ENCODE measurements around the gene GSTO1.
"Not testable (repeated sequence)": the region's sequence is repeated elsewhere in the genome, so short reads cannot be mapped to it uniquely, and the experiment has no call there.

The GSTO1 gene

GRCh38 chr10:104233817-104234216 is 20.9 kb upstream of the GSTO1 start:
- Histone ChIP-seq H3K36me3 (ENCODE audit: insufficient read depth, low read length) (no peaks in the 10 kb centered on the region), H3K9me3 (ENCODE audit: insufficient read depth, low read depth, low read length) (peaks cover 14% of the 10 kb centered on the region), H3K27me3 (ENCODE audit: insufficient read depth, low read length) (peaks cover 6% of the 10 kb centered on the region), H3K27ac (ENCODE audit: low read depth, low read length) (no peak overlapping the region), H3K4me1 (ENCODE audit: insufficient read depth, low read length) (peaks cover 6% of the 10 kb centered on the region; the same call in 1 of the 2 replicates), H3K9ac (ENCODE audit: low read depth, low read length) (no peak overlapping the region), H3K4me3 (ENCODE audit: low read length) (no peak overlapping the region)
- 100% methylated on average over 1 of the region's 1 CpG for WGBS

DNA sequence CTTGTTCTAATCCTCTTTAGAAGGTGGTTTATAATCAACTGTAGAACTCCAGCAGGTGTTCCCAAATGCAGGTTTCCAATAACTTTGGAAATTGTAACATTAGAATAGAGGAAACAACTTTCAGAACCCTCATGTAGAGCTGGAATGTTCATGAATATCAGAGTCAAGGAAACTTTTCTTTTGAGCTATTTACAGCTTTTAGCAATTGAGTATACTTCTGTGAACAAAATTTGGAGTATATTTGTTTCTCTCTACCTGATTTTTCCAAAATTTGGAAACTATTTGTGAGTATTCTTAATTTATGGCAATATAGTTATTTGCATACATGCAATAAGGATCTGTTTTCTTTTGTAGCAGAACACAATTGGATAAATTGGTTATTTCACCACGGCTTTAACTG is 19.8 kb upstream of the GSTO1 start:
- peaks cover 14% of the 10 kb centered on the region for H3K9me3 ChIP-seq (ENCODE audit: insufficient read depth, low read depth, low read length)
- no peak overlapping the region for H3K27ac ChIP-seq (ENCODE audit: low read depth, low read length)
- no peak overlapping the region for H3K4me3 ChIP-seq (ENCODE audit: low read length)
- WGBS, result 83% methylated on average over 1 of the region's 1 CpG
- H3K27me3 ChIP-seq (ENCODE audit: insufficient read depth, low read length), result peaks cover 6% of the 10 kb centered on the region
- H3K4me1 ChIP-seq (ENCODE audit: insufficient read depth, low read length), result peaks cover 6% of the 10 kb centered on the region; the same call in 1 of the 2 replicates
- no peaks in the 10 kb centered on the region for H3K36me3 ChIP-seq (ENCODE audit: insufficient read depth, low read length)
- no peak overlapping the region for H3K9ac ChIP-seq (ENCODE audit: low read depth, low read length)

GRCh38 chr10:104235801-104236200 is 18.9 kb upstream of the GSTO1 start:
- 90% methylated on average over 3 of the region's 3 CpGs for WGBS
- Histone ChIP-seq H3K4me1 (ENCODE audit: insufficient read depth, low read length) (peaks cover 6% of the 10 kb centered on the region; the same call in 1 of the 2 replicates), H3K27ac (ENCODE audit: low read depth, low read length) (no peak overlapping the region)

DNA sequence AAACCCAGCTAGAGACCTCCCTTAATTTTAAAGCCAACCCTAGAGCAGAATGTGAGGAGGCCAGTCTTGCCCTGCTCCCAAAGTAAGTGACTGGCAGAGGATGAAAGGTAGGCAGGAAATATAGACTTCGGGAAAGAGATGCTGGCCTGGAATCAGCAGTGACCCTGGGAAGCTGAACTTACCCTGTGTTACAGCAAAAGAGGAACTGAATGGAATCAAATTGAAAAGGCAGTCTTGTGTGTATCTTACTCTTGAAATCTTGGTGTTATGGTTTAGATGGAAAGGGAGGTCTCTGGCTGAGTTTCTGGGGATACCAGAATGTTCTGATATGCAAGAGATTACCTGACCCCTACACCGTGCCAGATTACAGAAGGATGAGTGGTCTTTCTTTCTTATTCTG is 14.6 kb upstream of the GSTO1 start:
- H3K4me3 ChIP-seq (ENCODE audit: low read length), result no peak overlapping the region
- no peaks in the 10 kb centered on the region for H3K4me1 ChIP-seq (ENCODE audit: insufficient read depth, low read length)
- H3K36me3 ChIP-seq (ENCODE audit: insufficient read depth, low read length), result no peaks in the 10 kb centered on the region

More at GRCh38 chr10:104235801-104236200, 18.9 kb upstream of the GSTO1 start:
- no peak overlapping the region for H3K4me3 ChIP-seq (ENCODE audit: low read length)
- peaks cover 6% of the 10 kb centered on the region for H3K27me3 ChIP-seq (ENCODE audit: insufficient read depth, low read length)
- peaks cover 14% of the 10 kb centered on the region for H3K9me3 ChIP-seq (ENCODE audit: insufficient read depth, low read depth, low read length)
- H3K9ac ChIP-seq (ENCODE audit: low read depth, low read length), result no peak overlapping the region
- H3K36me3 ChIP-seq (ENCODE audit: insufficient read depth, low read length), result no peaks in the 10 kb centered on the region

GRCh38 chr10:104242545-104242944 is 12.1 kb upstream of the GSTO1 start:
- peaks cover 3% of the 10 kb centered on the region; the same call in 1 of the 2 replicates for H3K9me3 ChIP-seq (ENCODE audit: insufficient read depth, low read depth, low read length)
- no peak overlapping the region for H3K9ac ChIP-seq (ENCODE audit: low read depth, low read length)
- no peaks in the 10 kb centered on the region for H3K36me3 ChIP-seq (ENCODE audit: insufficient read depth, low read length)
- H3K4me1 ChIP-seq (ENCODE audit: insufficient read depth, low read length), result no peaks in the 10 kb centered on the region
- H3K27me3 ChIP-seq (ENCODE audit: insufficient read depth, low read length), result no peaks in the 10 kb centered on the region
- H3K4me3 ChIP-seq (ENCODE audit: low read length), result no peak overlapping the region
- no peak overlapping the region for H3K27ac ChIP-seq (ENCODE audit: low read depth, low read length)

More for the DNA sequence above, 14.6 kb upstream of the GSTO1 start:
- no peak overlapping the region for H3K27ac ChIP-seq (ENCODE audit: low read depth, low read length)
- no peaks in the 10 kb centered on the region for H3K27me3 ChIP-seq (ENCODE audit: insufficient read depth, low read length)
- WGBS, result 87% methylated on average over 2 of the region's 2 CpGs
- no peak overlapping the region for H3K9ac ChIP-seq (ENCODE audit: low read depth, low read length)
- peaks cover 6% of the 10 kb centered on the region; the same call in 1 of the 2 replicates for H3K9me3 ChIP-seq (ENCODE audit: insufficient read depth, low read depth, low read length)

DNA sequence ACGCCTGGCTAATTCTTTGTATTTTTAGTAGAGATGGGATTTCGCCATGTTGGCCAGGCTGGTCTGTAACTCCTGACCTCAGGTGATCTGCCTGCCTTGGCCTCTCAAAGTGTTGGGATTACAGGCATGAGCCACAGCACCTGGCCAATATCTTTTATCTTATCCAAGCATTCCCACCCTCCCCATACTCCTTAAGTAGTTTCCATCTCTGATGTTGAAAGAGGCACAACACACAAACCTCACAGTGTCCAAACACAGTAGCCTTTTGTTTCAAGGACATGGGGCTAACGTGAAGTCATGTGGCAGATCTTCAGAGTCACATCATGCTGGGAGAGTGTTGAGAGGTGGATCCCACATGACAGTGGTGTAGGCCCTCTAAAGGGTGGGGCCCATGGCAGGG is 11.7 kb upstream of the GSTO1 start:
- WGBS, result 86% methylated on average over 3 of the region's 3 CpGs
- not testable (repeated sequence) for H3K4me1 ChIP-seq (ENCODE audit: insufficient read depth, low read length); H3K4me3 ChIP-seq (ENCODE audit: low read length); H3K27ac ChIP-seq (ENCODE audit: low read depth, low read length); H3K27me3 ChIP-seq (ENCODE audit: insufficient read depth, low read length); H3K36me3 ChIP-seq (ENCODE audit: insufficient read depth, low read length); H3K9me3 ChIP-seq (ENCODE audit: insufficient read depth, low read depth, low read length); H3K9ac ChIP-seq (ENCODE audit: low read depth, low read length)

DNA sequence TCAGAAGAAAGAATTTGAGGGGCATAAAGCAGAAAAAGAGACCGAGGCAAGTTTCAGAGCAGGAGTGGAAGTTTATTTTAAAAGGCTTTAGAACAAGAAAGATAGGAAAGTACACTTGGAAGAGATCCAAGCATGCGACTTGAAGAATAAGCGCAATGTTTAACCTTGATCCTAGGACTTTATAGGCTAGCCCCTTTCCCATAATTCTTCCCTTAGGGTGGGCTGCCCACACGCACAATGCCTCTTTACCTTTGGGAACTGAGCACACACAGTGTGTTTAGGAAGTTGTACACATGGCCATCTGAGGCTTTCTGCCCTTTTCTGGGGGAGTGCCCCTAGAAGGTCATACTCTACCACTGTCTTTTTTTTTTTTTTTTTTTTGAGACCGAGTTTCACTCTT is 11.2 kb upstream of the GSTO1 start:
- H3K27ac ChIP-seq (ENCODE audit: low read depth, low read length), result no peak overlapping the region
- H3K36me3 ChIP-seq (ENCODE audit: insufficient read depth, low read length), result no peaks in the 10 kb centered on the region
- no peak overlapping the region for H3K9ac ChIP-seq (ENCODE audit: low read depth, low read length)
- H3K4me3 ChIP-seq (ENCODE audit: low read length), result no peak overlapping the region
- H3K4me1 ChIP-seq (ENCODE audit: insufficient read depth, low read length), result no peaks in the 10 kb centered on the region
- H3K9me3 ChIP-seq (ENCODE audit: insufficient read depth, low read depth, low read length), result peaks cover 5% of the 10 kb centered on the region; the same call in 1 of the 2 replicates
- WGBS, result 92% methylated on average over 5 of the region's 5 CpGs
- H3K27me3 ChIP-seq (ENCODE audit: insufficient read depth, low read length), result no peaks in the 10 kb centered on the region

GRCh38 chr10:104245066-104245632 is 9.5 kb upstream of the GSTO1 start:
- no peak overlapping the region for H3K4me3 ChIP-seq (ENCODE audit: low read length)
- H3K27me3 ChIP-seq (ENCODE audit: insufficient read depth, low read length), result no peaks in the 10 kb centered on the region
- H3K4me1 ChIP-seq (ENCODE audit: insufficient read depth, low read length), result no peaks in the 10 kb centered on the region; the same call in 1 of the 2 replicates
- 97% methylated on average over 34 of the region's 34 CpGs for WGBS
- no peak overlapping the region for H3K27ac ChIP-seq (ENCODE audit: low read depth, low read length)
- no peak overlapping the region for H3K9ac ChIP-seq (ENCODE audit: low read depth, low read length)
- H3K36me3 ChIP-seq (ENCODE audit: insufficient read depth, low read length), result no peaks in the 10 kb centered on the region
- peaks cover 9% of the 10 kb centered on the region; the same call in 1 of the 2 replicates for H3K9me3 ChIP-seq (ENCODE audit: insufficient read depth, low read depth, low read length)

DNA sequence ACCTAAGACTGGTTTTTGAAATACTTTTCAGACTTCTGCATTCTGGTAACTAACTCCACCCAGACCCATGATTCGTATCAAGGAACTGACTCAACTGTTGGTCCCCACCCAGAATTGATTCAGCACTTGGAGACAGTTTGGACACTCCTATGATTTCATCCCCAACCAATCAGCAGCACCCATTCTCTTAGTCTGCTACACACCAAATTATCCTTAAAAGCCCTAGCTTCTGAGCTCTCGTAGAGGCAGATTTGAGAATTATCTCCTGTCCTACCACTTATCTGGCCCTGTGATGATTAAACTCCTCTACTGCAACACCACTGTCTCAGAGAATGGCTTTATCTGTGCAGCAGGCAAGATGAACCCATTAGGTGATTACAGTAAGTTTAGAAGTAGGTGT is 7.7 kb upstream of the GSTO1 start:
- peaks cover 9% of the 10 kb centered on the region; the same call in 1 of the 2 replicates for H3K9me3 ChIP-seq (ENCODE audit: insufficient read depth, low read depth, low read length)
- H3K4me3 ChIP-seq (ENCODE audit: low read length), result no peak overlapping the region
- H3K27me3 ChIP-seq (ENCODE audit: insufficient read depth, low read length), result no peaks in the 10 kb centered on the region
- no peak overlapping the region for H3K27ac ChIP-seq (ENCODE audit: low read depth, low read length)
- no peaks in the 10 kb centered on the region for H3K36me3 ChIP-seq (ENCODE audit: insufficient read depth, low read length)
- H3K9ac ChIP-seq (ENCODE audit: low read depth, low read length), result no peak overlapping the region
- WGBS, result 94% methylated on average over 2 of the region's 2 CpGs
- peaks cover 11% of the 10 kb centered on the region for H3K4me1 ChIP-seq (ENCODE audit: insufficient read depth, low read length)

GRCh38 chr10:104247513-104248146 is 7.1 kb upstream of the GSTO1 start:
- Histone ChIP-seq H3K9me3 (ENCODE audit: insufficient read depth, low read depth, low read length) (peaks cover 9% of the 10 kb centered on the region; the same call in 1 of the 2 replicates), H3K9ac (ENCODE audit: low read depth, low read length) (no peak overlapping the region), H3K27ac (ENCODE audit: low read depth, low read length) (no peak overlapping the region), H3K27me3 (ENCODE audit: insufficient read depth, low read length) (no peaks in the 10 kb centered on the region), H3K4me3 (ENCODE audit: low read length) (no peak overlapping the region), H3K4me1 (ENCODE audit: insufficient read depth, low read length) (peaks cover 18% of the 10 kb centered on the region), H3K36me3 (ENCODE audit: insufficient read depth, low read length) (no peaks in the 10 kb centered on the region)
- 89% methylated on average over 3 of the region's 3 CpGs for WGBS

DNA sequence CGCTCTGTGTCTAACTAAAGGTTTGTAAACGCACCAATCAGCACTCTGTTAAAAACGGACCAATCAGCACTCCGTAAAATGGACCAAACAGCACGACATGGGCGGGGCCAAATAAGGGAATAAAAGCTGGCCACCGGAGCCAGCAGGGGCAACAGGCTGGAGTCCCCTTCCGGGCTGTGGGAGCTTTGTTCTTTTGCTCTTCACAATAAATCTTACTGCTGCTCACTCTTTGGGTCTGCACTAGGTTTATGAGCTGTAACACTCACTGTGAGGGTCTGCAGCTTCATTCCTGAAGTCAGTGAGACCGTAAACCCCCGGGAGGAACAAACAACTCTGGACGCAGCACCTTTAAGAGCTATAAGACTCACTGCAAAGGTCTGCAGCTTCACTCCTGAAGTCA is 5.8 kb upstream of the GSTO1 start:
- H3K27me3 ChIP-seq (ENCODE audit: insufficient read depth, low read length); H3K36me3 ChIP-seq (ENCODE audit: insufficient read depth, low read length); H3K9ac ChIP-seq (ENCODE audit: low read depth, low read length); H3K27ac ChIP-seq (ENCODE audit: low read depth, low read length); H3K9me3 ChIP-seq (ENCODE audit: insufficient read depth, low read depth, low read length); H3K4me3 ChIP-seq (ENCODE audit: low read length): not testable (repeated sequence)
- H3K4me1 ChIP-seq (ENCODE audit: insufficient read depth, low read length), result peaks cover 30% of the 10 kb centered on the region
- 91% methylated on average over 11 of the region's 11 CpGs for WGBS

Measured in HUES64 (cell line).